ENCODE measurements around the gene RNF11.

DNA sequence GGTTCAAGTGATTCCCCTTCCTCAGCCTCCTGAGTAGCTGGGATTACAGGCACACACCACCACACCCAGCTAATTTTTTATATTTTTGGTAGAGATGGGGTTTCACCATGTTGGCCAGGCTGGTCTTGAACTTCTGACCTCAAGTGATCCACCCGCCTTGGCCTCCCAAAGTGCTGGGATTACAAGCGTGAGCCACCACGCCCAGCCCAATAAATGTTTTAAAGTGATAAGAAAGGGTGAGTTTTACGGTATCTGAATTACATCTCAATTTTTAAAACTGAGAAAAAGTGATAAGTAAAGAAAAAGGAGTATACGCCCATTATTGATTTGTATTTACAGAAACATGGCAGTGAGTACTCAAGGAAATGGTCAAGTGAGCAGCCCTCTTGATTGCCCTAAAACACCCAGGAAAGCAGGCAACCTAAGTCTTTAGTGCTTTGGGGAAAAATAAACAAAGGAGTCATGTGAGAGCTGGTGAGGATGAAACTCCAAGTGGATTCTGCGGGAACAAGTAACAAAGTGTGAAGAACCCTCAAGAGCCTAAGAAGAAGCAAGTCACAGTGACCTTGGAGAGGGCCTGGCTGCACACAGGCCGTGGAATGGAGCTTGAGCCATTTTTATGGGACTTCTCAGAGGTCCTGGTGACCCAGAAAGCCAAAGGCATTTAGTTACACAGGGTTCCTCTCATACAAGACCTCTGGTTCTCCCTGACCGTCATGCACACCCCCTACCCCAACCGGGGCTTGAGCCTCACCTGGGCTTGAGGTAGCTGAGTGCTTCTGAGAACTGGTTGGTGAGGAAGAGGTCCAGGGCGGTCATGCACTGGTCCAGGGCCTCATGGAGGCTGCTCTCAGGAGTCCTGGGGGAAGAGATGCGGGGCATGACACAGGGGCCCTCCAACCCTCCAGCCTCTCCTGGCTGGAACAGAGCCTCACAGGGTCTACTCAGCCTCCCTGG is 85.2 kb downstream of the RNF11 start:
- TF ChIP-seq, protein P1, sequence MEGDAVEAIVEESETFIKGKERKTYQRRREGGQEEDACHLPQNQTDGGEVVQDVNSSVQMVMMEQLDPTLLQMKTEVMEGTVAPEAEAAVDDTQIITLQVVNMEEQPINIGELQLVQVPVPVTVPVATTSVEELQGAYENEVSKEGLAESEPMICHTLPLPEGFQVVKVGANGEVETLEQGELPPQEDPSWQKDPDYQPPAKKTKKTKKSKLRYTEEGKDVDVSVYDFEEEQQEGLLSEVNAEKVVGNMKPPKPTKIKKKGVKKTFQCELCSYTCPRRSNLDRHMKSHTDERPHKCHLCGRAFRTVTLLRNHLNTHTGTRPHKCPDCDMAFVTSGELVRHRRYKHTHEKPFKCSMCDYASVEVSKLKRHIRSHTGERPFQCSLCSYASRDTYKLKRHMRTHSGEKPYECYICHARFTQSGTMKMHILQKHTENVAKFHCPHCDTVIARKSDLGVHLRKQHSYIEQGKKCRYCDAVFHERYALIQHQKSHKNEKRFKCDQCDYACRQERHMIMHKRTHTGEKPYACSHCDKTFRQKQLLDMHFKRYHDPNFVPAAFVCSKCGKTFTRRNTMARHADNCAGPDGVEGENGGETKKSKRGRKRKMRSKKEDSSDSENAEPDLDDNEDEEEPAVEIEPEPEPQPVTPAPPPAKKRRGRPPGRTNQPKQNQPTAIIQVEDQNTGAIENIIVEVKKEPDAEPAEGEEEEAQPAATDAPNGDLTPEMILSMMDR (IDR thresholded peaks at IDR 0.05; ENCODE audit: insufficient read depth, low read length, poor library complexity, severe bottlenecking) = no peak
- TF ChIP-seq EZH2phosphoT487 (conservative IDR thresholded peaks at IDR 0.05; ENCODE audit: low read length) = no peak
